SK-N-SH (cell line): ENCODE results near the gene PIP4K2C.

Experiments
- EZH2phosphoT487 ChIP-seq: fragments of 200-600 bp; sonication (generic); IDR thresholded peaks from 2 replicates; pipeline ENCODE4 v1.6.1; 2017; ENCODE audit warnings: low read depth, mixed run types, mild to moderate bottlenecking, antibody characterized with exemption, moderate library complexity, borderline replicate concordance
- GATA2 ChIP-seq: sonication (generic); formaldehyde crosslinking; IDR thresholded peaks from 2 replicates; pipeline ENCODE4 v1.5.0; 2020; ENCODE audit warnings: mild to moderate bottlenecking, missing genetic modification reagents
- POLR2AphosphoS5 ChIP-seq: IDR thresholded peaks from 2 replicates; pipeline ENCODE4 v1.6.1; 2012; ENCODE audit warnings: low read depth, low read length
- RXRA ChIP-seq: IDR thresholded peaks from 2 replicates; pipeline ENCODE4 v1.4.0; 2012; ENCODE audit warnings: low read depth, mild to moderate bottlenecking, borderline replicate concordance
- YY1 ChIP-seq: IDR thresholded peaks from 2 replicates; pipeline ENCODE4 v1.4.0; 2012; ENCODE audit warnings: low read depth, mild to moderate bottlenecking
- TF ChIP-seq, protein P1 (sequence below): fragments of 200-600 bp; sonication (generic); IDR thresholded peaks from 2 replicates; pipeline ENCODE4 v1.6.1; 2017; ENCODE audit warnings: antibody characterized with exemption, mild to moderate bottlenecking, moderate library complexity
- TF ChIP-seq, protein P2 (sequence below): IDR thresholded peaks from 2 replicates; pipeline ENCODE4; 2012

DNA sequence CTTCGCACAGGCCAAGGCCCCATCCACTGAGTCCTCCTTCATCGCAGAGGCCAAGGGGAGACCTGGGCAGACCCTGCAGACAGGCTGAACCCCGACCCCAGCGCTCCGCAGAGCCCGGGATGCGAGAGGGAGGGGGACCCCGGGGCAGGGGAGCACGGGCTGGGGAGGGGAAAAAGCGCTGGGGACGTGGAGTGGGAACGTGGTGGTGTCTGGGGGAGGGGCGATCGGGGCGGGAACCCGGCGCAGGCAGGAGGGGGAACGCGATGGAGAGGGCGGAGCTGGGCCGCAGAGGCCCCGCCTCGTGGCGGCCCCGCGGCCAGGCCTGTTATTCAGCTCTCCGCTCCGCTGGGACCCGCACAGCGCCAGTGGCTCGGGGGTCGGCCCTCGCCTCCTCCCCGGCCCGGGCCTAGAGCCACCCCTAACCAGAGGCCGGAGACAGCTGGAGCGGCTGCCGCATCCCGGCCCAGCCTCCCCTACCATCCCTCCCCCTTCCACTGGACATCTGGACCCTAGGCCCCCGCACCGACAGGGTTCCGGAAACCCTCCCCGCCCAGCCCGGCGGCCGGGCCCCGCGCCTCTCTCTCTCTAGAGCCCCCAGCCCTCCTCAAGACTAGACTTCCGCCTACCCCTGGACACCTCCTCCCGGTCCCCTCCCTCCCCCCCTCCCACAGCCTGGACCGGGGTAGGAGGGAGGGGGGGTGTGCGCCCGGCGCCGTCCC lies 20.3 kb downstream of the PIP4K2C start, which contains the start of gene ARHGEF25:
- TF ChIP-seq RXRA (no peak), YY1 (no peak), POLR2AphosphoS5 (peak; percentile 89), GATA2 (no peak), EZH2phosphoT487 (no peak)
- TF ChIP-seq, protein P1, sequence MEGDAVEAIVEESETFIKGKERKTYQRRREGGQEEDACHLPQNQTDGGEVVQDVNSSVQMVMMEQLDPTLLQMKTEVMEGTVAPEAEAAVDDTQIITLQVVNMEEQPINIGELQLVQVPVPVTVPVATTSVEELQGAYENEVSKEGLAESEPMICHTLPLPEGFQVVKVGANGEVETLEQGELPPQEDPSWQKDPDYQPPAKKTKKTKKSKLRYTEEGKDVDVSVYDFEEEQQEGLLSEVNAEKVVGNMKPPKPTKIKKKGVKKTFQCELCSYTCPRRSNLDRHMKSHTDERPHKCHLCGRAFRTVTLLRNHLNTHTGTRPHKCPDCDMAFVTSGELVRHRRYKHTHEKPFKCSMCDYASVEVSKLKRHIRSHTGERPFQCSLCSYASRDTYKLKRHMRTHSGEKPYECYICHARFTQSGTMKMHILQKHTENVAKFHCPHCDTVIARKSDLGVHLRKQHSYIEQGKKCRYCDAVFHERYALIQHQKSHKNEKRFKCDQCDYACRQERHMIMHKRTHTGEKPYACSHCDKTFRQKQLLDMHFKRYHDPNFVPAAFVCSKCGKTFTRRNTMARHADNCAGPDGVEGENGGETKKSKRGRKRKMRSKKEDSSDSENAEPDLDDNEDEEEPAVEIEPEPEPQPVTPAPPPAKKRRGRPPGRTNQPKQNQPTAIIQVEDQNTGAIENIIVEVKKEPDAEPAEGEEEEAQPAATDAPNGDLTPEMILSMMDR = no peak
- TF ChIP-seq, protein P2, sequence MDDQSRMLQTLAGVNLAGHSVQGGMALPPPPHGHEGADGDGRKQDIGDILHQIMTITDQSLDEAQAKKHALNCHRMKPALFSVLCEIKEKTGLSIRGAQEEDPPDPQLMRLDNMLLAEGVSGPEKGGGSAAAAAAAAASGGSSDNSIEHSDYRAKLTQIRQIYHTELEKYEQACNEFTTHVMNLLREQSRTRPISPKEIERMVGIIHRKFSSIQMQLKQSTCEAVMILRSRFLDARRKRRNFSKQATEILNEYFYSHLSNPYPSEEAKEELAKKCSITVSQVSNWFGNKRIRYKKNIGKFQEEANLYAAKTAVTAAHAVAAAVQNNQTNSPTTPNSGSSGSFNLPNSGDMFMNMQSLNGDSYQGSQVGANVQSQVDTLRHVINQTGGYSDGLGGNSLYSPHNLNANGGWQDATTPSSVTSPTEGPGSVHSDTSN = no peak
